Activated T-cell treated with anti-CD3 and anti-CD28 coated beads, Interleukin-2, amount 50 U/mL, for 4 hours (primary cell): ENCODE data around the gene AKAP11. TPM values are rescaled to one million over a fixed set of nuclear protein-coding genes. Genes with fewer than 3 reads are reported as not detected.
A peak's percentile ranks its signal among the peaks of the same experiment; 100 is the strongest.
"Not testable (repeated sequence)": the region's sequence is repeated elsewhere in the genome, so short reads cannot be mapped to it uniquely, and the experiment has no call there.

Experiments
- ATAC-seq, 2 donors: fragments of 200-7000 bp; cut with Tn5 transposase; one replicate each; pipeline ENCODE4 v1.10.0; 2021
- DNase-seq: peaks from one replicate; pipeline ENCODE4 v3.0.0-alpha.2; 2020
- H3K27me3 Mint-ChIP-seq: one replicate; pipeline ENCODE4 v1.8.0; 2021; ENCODE audit warnings: low read depth, mixed read lengths
- H3K36me3 Mint-ChIP-seq: one replicate; pipeline ENCODE4 v1.8.0; 2022; ENCODE audit warnings: mixed read lengths; ENCODE audit not compliant: insufficient read depth
- H3K4me1 Mint-ChIP-seq: one replicate; pipeline ENCODE4 v1.8.0; 2021; ENCODE audit warnings: low read depth, mixed read lengths
- H3K4me3 Mint-ChIP-seq: one replicate; pipeline ENCODE4 v1.8.0; 2021; ENCODE audit warnings: mild to moderate bottlenecking, moderate library complexity, mixed read lengths
- H3K9me3 Mint-ChIP-seq: one replicate; pipeline ENCODE4 v1.8.0; 2021; ENCODE audit warnings: mixed read lengths
- total RNA-seq, 3 donors: library from RNA; stranded (reverse); gene quantifications; one replicate each; pipeline ENCODE4 v1.2.1, GENCODE V29; 2021

AKAP11 gene, protein sequence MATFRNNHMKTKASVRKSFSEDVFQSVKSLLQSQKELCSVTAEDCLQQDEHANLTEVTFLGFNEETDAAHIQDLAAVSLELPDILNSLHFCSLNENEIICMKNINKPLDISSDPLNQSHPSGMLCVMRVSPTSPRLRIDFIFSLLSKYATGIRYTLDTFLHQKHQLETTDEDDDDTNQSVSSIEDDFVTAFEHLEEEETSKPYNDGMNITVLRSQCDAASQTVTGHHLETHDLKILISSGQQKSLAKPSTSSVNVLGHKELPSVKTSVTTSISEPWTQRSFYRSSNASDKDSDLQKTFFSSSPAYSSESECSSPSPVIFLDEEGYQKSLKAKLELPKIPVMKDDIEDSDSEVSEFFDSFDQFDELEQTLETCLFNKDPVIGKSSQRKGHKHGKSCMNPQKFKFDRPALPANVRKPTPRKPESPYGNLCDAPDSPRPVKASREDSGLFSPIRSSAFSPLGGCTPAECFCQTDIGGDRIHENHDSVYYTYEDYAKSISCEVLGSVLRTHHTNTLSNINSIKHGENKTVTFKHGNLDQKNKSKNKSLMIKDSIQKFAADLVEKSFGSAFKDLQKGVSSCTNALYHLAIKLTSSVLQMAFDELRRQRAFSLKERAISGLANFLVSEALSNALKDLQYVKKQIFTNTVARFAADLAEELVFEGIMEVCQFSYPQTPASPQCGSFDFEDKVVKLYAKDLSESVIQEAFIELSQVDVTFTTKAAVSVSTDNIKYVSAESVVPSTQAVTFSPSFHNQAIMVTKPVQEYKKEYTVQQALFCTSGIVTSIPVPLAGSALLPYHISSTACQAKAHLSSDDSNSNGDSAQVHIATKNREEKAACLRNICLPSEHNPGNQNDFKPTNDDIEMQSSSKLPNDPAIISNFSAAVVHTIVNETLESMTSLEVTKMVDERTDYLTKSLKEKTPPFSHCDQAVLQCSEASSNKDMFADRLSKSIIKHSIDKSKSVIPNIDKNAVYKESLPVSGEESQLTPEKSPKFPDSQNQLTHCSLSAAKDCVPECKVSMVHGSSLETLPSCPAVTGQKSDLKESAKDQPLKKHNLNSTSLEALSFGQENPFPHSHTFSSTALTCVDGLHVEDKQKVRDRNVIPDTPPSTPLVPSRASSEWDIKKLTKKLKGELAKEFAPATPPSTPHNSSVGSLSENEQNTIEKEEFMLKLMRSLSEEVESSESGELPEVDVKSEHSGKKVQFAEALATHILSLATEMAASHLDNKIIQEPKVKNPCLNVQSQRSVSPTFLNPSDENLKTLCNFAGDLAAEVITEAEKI (N-terminal part only)
- 10 to 100 TPM; 26.9 to 29.8 (median 29.2) TPM for total RNA-seq

DNA sequence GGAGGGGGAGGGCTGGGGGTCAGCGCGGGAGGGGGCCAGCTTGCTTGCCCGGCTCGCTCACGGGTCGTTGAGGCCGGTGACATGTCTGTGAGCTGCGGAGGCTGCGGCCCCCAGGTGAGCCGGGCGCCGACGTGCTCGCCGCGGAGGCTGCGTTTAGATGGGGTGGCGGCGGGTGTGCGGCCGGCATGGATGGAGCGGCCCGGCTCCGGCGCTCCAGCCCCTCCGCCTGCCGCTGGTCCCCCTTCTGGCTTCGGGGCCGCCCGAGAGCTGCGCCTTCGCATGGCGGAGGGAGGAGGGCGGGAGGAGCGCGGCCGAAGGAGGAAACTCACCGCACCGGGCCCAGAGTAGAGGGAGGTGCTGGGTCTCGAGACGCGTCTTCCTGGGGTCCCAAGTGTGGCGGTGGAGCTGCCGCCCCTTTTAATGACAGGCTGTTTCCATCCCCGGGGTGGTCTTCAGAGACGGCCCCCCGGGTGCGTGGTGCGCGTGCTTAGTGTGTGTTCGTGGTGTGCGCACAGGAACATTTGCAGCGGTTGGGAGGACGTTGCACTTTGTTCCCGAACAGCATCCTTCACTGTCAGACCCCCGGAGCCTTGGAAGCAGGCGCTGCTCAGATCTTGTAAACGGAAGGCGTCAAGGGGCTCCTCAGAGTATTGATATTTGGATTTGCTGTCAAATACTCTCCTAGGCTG, at the start of gene AKAP11:
TSS of gene AKAP11 (plus strand) at position 38 of the 689 bp plus-strand sequence. CDS start 14,197 bp downstream, outside the sequence.
- Mint-ChIP-seq H3K9me3 (no peaks in the 10 kb centered on the region), H3K4me1 (peaks cover 55% of the 10 kb centered on the region), H3K27me3 (no peaks in the 10 kb centered on the region)

DNA sequence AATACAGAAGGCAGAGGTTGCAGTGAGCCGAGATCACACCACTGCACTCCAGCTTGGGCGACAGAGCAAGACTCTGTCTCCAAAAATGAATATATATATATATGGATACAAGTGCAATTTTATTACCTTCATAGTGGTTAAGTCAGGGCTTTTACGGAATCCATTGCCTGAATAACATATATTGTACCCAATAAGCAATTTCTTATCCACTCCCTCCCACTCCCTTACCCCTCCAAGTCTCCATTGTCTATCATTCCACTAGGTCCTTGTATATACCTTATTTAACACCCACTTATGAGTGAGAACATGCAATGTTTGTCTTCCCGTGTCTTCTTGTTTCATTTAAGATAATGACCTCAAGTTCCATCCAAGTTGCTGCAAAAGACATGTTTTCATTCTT, 48.3 kb upstream of the AKAP11 start:
- no peaks in the 10 kb centered on the region for H3K27me3 Mint-ChIP-seq
- peaks cover 40% of the 10 kb centered on the region for H3K36me3 Mint-ChIP-seq
- H3K4me1 Mint-ChIP-seq = no peaks in the 10 kb centered on the region
- DNase-seq (no peak), ATAC-seq (no peak)
- H3K9me3 Mint-ChIP-seq = no peaks in the 10 kb centered on the region
- H3K4me3 Mint-ChIP-seq = no peak overlapping the region

More for the DNA sequence above, at the start of gene AKAP11:
- Mint-ChIP-seq H3K4me3 (peak within 1 kb of the TSS; percentile 97), H3K36me3 (peaks cover 4% of the 10 kb centered on the region)
- DNase-seq (peak; percentile 30), ATAC-seq (peak; percentile 58 to 62)

DNA sequence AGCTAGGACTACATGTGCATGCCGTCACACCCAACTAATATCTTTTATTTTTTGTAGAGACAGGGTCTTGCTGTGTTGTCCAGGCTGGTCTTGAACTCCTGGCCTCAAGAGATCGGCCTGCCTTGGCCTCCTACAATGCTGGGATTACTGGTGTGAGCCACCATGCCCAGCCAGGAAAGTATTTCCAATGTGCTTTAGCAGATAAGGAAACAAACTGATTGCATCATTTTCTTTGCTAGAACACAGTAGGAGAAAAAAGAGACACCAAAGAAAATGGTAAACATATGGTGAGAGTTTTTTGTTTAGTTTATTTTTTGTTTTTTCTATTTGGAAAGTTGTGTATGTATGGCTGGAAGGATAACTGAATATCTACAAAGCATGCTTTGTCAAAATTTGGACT, 46.9 kb upstream of the AKAP11 start:
- H3K4me1 Mint-ChIP-seq = no peaks in the 10 kb centered on the region
- no peak overlapping the region for H3K4me3 Mint-ChIP-seq
- H3K27me3 Mint-ChIP-seq = no peaks in the 10 kb centered on the region
- H3K9me3 Mint-ChIP-seq = no peaks in the 10 kb centered on the region
- no peak for ATAC-seq
- peaks cover 37% of the 10 kb centered on the region for H3K36me3 Mint-ChIP-seq
- no peak for DNase-seq

DNA sequence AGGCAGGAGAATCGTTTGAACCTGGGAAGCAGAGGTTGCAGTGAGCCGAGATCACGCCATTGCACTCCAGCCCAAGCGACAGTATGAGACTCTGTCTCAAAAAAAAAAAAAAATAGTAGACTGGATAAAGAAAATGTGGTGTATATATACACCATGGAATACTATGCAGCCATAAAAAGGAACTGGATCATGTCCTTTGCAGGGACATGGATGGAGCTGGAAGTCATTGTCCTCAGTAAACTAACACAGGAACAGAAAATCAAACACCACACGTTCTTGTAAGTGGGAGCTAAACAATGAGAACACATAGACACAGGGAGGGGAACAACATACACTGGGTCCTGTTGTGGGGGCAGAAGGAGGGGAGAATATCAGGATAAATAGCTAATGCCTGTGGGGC, 45.2 kb upstream of the AKAP11 start:
- not testable (repeated sequence) for H3K9me3 Mint-ChIP-seq, H3K27me3 Mint-ChIP-seq, DNase-seq, H3K4me3 Mint-ChIP-seq, H3K4me1 Mint-ChIP-seq, ATAC-seq
- peaks cover 25% of the 10 kb centered on the region for H3K36me3 Mint-ChIP-seq

DNA sequence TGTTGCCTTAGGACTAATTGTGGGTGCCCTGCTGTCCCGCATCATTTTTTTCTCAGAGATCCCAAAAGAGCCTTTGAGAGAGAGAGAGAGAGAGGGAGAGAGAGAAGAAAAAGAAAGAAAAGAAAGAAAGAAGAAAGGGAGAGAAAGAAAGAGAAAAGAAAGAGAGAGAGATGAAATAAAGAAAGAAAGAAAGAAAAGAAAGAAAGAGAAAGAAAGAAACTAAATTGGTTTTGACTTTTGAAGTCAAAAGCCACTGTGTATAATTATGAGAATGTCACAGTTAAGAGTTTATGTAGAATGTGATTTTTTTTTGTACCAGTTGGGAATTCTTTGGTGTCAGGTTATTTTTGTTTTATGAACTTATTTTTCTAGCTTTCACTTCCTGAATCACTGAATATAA, 43.4 kb upstream of the AKAP11 start:
- peaks cover 22% of the 10 kb centered on the region for H3K36me3 Mint-ChIP-seq
- H3K9me3 Mint-ChIP-seq = no peaks in the 10 kb centered on the region
- DNase-seq (no peak), ATAC-seq (no peak)
- H3K4me3 Mint-ChIP-seq = no peak overlapping the region
- H3K27me3 Mint-ChIP-seq = no peaks in the 10 kb centered on the region
- no peaks in the 10 kb centered on the region for H3K4me1 Mint-ChIP-seq

DNA sequence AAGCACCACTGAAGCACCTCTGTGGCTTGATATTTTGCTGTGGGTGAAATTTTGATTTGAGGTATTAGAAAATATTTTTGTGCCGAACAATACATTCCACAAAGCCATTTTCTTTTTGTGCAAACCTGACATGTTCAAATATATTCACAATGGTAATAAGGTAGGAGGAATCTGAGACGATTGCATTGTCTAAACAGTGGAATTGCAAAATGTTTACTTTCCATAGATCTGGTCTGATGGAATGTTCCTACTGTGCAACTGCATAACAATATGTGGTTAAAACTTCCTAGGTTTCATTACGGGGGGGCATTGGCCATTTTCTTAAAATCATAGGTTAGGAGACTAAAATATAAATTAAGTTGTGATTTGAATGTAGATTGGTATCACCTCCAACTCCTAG, 42.7 kb upstream of the AKAP11 start:
- no peaks in the 10 kb centered on the region for H3K9me3 Mint-ChIP-seq
- ATAC-seq = no peak
- no peak for DNase-seq
- peaks cover 20% of the 10 kb centered on the region for H3K36me3 Mint-ChIP-seq
- H3K4me3 Mint-ChIP-seq = no peak overlapping the region
- no peaks in the 10 kb centered on the region for H3K27me3 Mint-ChIP-seq
- no peaks in the 10 kb centered on the region for H3K4me1 Mint-ChIP-seq

DNA sequence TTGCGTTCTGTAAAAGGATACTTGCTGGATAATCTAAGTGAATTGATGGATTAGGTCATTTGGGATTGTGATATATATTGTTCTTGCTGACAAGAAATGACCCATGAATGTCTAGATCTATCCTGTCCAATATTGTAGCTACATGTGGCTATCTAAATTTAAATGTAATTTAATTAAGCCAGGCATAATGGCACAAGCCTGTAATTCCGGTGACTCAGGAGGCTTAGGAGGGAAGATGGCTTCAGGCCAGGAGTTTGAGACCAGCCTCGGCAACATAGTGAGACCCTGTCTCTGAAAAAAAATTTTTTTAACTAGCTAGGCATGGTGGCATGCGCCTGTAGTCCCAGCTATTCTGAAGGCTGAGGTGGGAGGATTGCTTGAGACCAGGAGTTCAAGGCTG, 39.3 kb upstream of the AKAP11 start:
- ATAC-seq = no peak
- Mint-ChIP-seq H3K36me3 (peaks cover 5% of the 10 kb centered on the region), H3K4me3 (no peak overlapping the region)

DNA sequence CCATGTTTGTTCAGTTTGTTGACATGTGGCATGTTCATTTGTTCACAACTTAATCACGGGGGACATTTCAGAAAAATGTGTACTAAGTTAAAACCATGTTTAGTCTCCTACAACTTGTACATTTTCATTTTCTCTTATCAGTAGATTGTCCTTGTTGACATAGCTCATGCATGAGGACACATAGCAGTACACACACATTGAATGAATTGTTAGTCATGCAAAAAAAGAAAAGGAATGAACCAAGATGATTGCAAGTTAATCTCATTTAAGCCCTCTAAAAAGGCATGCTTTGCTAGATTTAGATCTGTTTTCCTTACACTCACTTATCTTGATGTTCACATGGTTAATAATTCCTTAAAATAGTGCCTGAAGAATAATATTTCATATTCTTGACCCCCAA, 38.2 kb upstream of the AKAP11 start:
- H3K27me3 Mint-ChIP-seq = no peaks in the 10 kb centered on the region
- H3K4me3 Mint-ChIP-seq = no peak overlapping the region
- peaks cover 3% of the 10 kb centered on the region for H3K36me3 Mint-ChIP-seq
- no peak for DNase-seq
- no peak for ATAC-seq
- no peaks in the 10 kb centered on the region for H3K9me3 Mint-ChIP-seq
- no peaks in the 10 kb centered on the region for H3K4me1 Mint-ChIP-seq

More for the DNA sequence above, 39.3 kb upstream of the AKAP11 start:
- Mint-ChIP-seq H3K4me1 (no peaks in the 10 kb centered on the region), H3K9me3 (no peaks in the 10 kb centered on the region), H3K27me3 (no peaks in the 10 kb centered on the region)
- no peak for DNase-seq

DNA sequence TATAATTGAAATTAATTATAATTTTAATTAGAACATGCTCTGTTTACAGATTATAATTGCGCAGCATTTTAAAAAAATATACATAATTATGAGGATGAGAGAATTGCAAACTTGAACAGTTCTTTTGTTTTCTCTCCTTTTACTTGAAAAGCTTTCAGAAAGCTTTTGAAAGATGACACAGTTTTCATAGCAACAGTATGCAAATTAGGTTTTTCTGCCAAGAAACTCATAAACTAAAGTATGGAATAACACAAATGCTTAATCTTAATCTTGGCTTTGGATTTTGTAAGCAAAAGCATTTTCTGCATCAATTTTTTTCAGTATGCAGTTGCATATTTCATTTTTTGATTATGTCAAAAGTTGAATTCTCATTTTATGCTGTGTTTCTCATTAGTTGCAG, 32.8 kb upstream of the AKAP11 start:
- H3K36me3 Mint-ChIP-seq = no peaks in the 10 kb centered on the region
- H3K27me3 Mint-ChIP-seq = no peaks in the 10 kb centered on the region
- H3K9me3 Mint-ChIP-seq = no peaks in the 10 kb centered on the region
- ATAC-seq = no peak
- H3K4me1 Mint-ChIP-seq = no peaks in the 10 kb centered on the region
- no peak for DNase-seq
- no peak overlapping the region for H3K4me3 Mint-ChIP-seq

DNA sequence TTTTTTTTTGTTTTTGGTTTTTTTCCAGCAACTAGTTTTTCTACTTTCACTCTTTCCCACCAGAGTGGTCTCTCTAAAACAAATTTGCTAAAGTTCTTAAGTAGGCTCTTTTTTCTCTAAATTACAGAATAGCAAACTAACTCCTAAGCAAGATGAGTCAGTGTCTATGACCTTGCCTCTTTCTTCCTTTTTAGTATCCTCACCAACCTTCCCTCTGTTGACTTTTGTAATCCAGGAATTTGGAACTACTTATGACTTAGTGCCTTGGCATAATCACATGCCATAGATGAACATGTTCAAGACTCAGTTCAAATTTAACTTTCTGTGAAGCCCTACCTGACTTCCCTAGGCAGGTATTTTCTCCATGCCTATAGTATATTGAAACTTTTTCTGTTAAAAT, 32.3 kb upstream of the AKAP11 start:
- no peaks in the 10 kb centered on the region for H3K27me3 Mint-ChIP-seq
- no peaks in the 10 kb centered on the region for H3K9me3 Mint-ChIP-seq
- H3K36me3 Mint-ChIP-seq = no peaks in the 10 kb centered on the region
- H3K4me1 Mint-ChIP-seq = no peaks in the 10 kb centered on the region
- DNase-seq (no peak), ATAC-seq (no peak)
- H3K4me3 Mint-ChIP-seq = no peak overlapping the region

DNA sequence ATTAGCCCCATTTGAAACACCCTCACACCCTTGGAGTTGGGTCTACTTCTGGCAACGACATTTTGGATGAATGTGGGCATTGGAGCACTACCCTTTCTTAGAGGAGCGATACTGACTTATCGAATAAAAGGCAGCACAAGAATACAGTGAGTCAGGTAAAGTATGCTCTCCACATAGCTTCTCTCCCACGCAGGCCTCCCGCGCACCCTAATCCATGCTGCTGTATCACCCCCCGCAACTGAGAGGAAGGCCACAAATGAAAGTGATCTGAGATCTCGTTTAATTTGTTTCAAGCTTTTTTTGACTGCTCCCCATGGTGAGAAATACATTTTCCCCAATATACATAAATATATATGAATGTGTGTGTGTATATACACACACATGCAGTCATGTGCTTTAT, 25.4 kb upstream of the AKAP11 start:
- H3K27me3 Mint-ChIP-seq = peaks cover 2% of the 10 kb centered on the region
- no peaks in the 10 kb centered on the region for H3K4me1 Mint-ChIP-seq
- ATAC-seq = no peak
- no peaks in the 10 kb centered on the region for H3K9me3 Mint-ChIP-seq
- no peak overlapping the region for H3K4me3 Mint-ChIP-seq
- no peak for DNase-seq
- no peaks in the 10 kb centered on the region for H3K36me3 Mint-ChIP-seq

DNA sequence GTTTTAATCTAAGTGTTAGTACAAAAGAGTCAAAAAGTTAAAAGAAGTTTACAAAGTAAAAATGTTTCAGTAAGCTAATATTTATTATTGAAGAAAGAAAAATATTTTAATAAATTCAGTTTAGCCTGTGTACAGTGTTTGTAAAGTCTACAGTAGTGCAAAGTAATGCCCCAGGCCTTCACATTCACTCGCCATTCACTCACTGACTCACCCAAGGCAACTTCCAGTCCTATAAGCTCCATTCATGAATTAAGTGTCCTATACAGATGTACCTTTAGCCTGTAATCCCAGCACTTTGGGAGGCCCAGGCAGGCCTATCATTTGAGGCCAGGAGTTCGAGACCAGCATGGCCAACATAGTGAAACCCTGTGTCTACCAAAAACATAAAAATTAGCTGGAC, 24.1 kb upstream of the AKAP11 start:
- DNase-seq (no peak), ATAC-seq (no peak)
- Mint-ChIP-seq H3K9me3 (no peaks in the 10 kb centered on the region), H3K27me3 (peaks cover 2% of the 10 kb centered on the region), H3K4me3 (no peak overlapping the region), H3K36me3 (no peaks in the 10 kb centered on the region), H3K4me1 (no peaks in the 10 kb centered on the region)

DNA sequence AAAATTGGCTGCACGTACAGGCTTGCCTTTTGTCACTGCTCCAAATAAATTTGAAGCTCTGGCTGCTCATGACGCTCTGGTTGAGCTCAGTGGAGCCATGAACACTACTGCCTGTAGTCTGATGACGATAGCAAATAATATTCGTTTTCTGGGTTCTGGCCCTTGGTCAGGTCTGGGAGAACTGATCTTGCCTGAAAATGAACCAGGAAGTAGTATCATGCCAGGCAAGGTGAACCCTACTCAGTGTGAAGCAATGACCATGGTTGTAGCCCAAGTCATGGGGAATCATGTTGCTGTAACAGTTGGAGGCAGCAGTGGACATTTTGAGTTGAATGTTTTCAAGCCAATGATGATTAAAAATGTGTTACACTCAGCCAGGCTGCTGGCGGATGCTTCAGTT, 16.1 kb upstream of the AKAP11 start:
- H3K4me3 Mint-ChIP-seq = no peak overlapping the region
- ATAC-seq (no peak), DNase-seq (no peak)
- H3K4me1 Mint-ChIP-seq = peaks cover 7% of the 10 kb centered on the region
- H3K36me3 Mint-ChIP-seq = peaks cover 2% of the 10 kb centered on the region
- H3K9me3 Mint-ChIP-seq = peaks cover 5% of the 10 kb centered on the region
- peaks cover 2% of the 10 kb centered on the region for H3K27me3 Mint-ChIP-seq

DNA sequence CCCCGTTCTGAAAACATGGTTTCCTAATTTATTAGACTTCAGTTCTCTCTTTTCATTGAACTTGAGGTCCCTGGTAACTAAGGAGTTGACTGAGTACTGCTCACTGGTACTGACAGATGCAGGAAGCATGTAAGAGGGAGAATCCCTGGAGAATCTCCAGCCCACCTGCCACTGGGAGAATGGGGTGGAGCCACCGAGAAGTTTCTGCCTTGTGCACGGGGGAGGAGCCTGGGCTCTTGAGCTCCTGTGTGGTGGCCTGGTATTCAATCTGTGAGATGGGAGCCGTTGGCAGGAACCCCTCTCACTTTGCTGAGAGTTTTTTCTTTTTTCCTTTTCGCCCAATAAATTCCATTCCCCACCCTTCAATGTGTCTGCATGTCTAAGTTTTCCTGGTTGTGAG, 13.2 kb upstream of the AKAP11 start:
- DNase-seq (no peak), ATAC-seq (no peak)
- Mint-ChIP-seq H3K27me3 (no peaks in the 10 kb centered on the region), H3K9me3 (peaks cover 5% of the 10 kb centered on the region), H3K4me3 (no peak overlapping the region), H3K4me1 (peaks cover 7% of the 10 kb centered on the region), H3K36me3 (peaks cover 2% of the 10 kb centered on the region)
